Measurements from ENCODE around the gene OPRD1. TPM values are rescaled to one million over a fixed set of nuclear protein-coding genes. Genes with fewer than 3 reads are reported as not detected.

Gene OPRD1
- total and polyA plus RNA-seq, 4 donors = 0.01 TPM; not detected in 3

GRCh38 chr1:28813931-28814465 lies 2.0 kb downstream of the OPRD1 start:
- no peaks in the 10 kb centered on the region for H3K9me3 ChIP-seq (ENCODE audit: control insufficient read depth in 4 of 4, low read length in 3 of 4)
- no peak for DNase-seq (ENCODE audit: low spot score)
- no peak overlapping the region for H3K9ac ChIP-seq (ENCODE audit: low read depth in 1 of 2, low read length in 2 of 2)
- WGBS = 81% methylated on average over 15 of the region's 15 CpGs
- peaks cover 0 to 4% (median 0%) of the 10 kb centered on the region in 4 donors for H3K4me1 ChIP-seq (ENCODE audit: control insufficient read depth in 4 of 4, insufficient read depth in 4 of 4, low read length in 3 of 4)
- no peak overlapping the region for H3K4me3 ChIP-seq (ENCODE audit: low read depth in 1 of 3, low read length in 3 of 3)
- no peaks in the 10 kb centered on the region for H3K36me3 ChIP-seq (ENCODE audit: control insufficient read depth in 4 of 4, insufficient read depth in 3 of 4, low read depth in 1 of 4, low read length in 3 of 4)
- no peak overlapping the region for H3K27ac ChIP-seq (ENCODE audit: low read depth in 1 of 2, low read length in 2 of 2)
- peaks cover 4 to 18% (median 10%) of the 10 kb centered on the region in 4 donors for H3K27me3 ChIP-seq (ENCODE audit: control insufficient read depth in 4 of 4, insufficient read depth in 4 of 4, low read length in 3 of 4)
- no peak for TF ChIP-seq YY1 (IDR thresholded peaks at IDR 0.05)
- TF ChIP-seq ZBTB33 (IDR thresholded peaks at IDR 0.05) = no peak
- no peak for TF ChIP-seq RAD21 (IDR thresholded peaks at IDR 0.05)
- no peak for TF ChIP-seq ATF3 (IDR thresholded peaks at IDR 0.05)
- TF ChIP-seq GABPA (IDR thresholded peaks at IDR 0.05 in 1 of 2, conservative IDR thresholded peaks at IDR 0.05 in 1 of 2) = no peak
- TF ChIP-seq CTCF (IDR thresholded peaks at IDR 0.05; ENCODE audit: low read depth, low read length, missing input control) = no peak
- no peak for TF ChIP-seq SP1 (IDR thresholded peaks at IDR 0.05)
- no peak for TF ChIP-seq FOXA1 (IDR thresholded peaks at IDR 0.05)
- TF ChIP-seq RXRA (IDR thresholded peaks at IDR 0.05) = no peak
- TF ChIP-seq EGR1 (IDR thresholded peaks at IDR 0.05; ENCODE audit: low read depth in 2 of 2) = no peak
- TF ChIP-seq HNF4A (conservative IDR thresholded peaks at IDR 0.05) = no peak
- TF ChIP-seq JUND (IDR thresholded peaks at IDR 0.05) = no peak
- no peak for TF ChIP-seq TAF1 (conservative IDR thresholded peaks at IDR 0.05)

GRCh38 chr1:28815533-28816185 lies 3.7 kb downstream of the OPRD1 start:
- Histone ChIP-seq H3K27ac (ENCODE audit: low read depth in 1 of 2, low read length in 2 of 2) (no peak overlapping the region), H3K4me3 (ENCODE audit: low read depth in 1 of 3, low read length in 3 of 3) (no peak overlapping the region), H3K27me3 (ENCODE audit: control insufficient read depth in 4 of 4, insufficient read depth in 4 of 4, low read length in 3 of 4) (peaks cover 4 to 17% (median 10%) of the 10 kb centered on the region in 4 donors), H3K9me3 (ENCODE audit: control insufficient read depth in 4 of 4, low read length in 3 of 4) (no peaks in the 10 kb centered on the region), H3K36me3 (ENCODE audit: control insufficient read depth in 4 of 4, insufficient read depth in 3 of 4, low read depth in 1 of 4, low read length in 3 of 4) (no peaks in the 10 kb centered on the region), H3K9ac (ENCODE audit: low read depth in 1 of 2, low read length in 2 of 2) (no peak overlapping the region), H3K4me1 (ENCODE audit: control insufficient read depth in 4 of 4, insufficient read depth in 4 of 4, low read length in 3 of 4) (peaks cover 0 to 4% (median 0%) of the 10 kb centered on the region in 4 donors)
- 44% methylated on average over 12 of the region's 12 CpGs for WGBS
- DNase-seq (ENCODE audit: low spot score) = no peak
- TF ChIP-seq TAF1 (conservative IDR thresholded peaks at IDR 0.05) = no peak
- no peak for TF ChIP-seq CTCF (IDR thresholded peaks at IDR 0.05; ENCODE audit: low read depth, low read length, missing input control)
- TF ChIP-seq MAX (IDR thresholded peaks at IDR 0.05) = no peak
- no peak for TF ChIP-seq REST (IDR thresholded peaks at IDR 0.05)
- TF ChIP-seq FOXA2 (IDR thresholded peaks at IDR 0.05) = no peak
- no peak for TF ChIP-seq ZBTB33 (IDR thresholded peaks at IDR 0.05)
- no peak for TF ChIP-seq RXRA (IDR thresholded peaks at IDR 0.05)
- no peak for TF ChIP-seq SP1 (IDR thresholded peaks at IDR 0.05)
- no peak for TF ChIP-seq GABPA (IDR thresholded peaks at IDR 0.05 in 1 of 2, conservative IDR thresholded peaks at IDR 0.05 in 1 of 2)
- no peak for TF ChIP-seq ATF3 (IDR thresholded peaks at IDR 0.05)
- no peak for TF ChIP-seq NR2F2 (IDR thresholded peaks at IDR 0.05)
- no peak for TF ChIP-seq FOXA1 (IDR thresholded peaks at IDR 0.05)
- TF ChIP-seq JUND (IDR thresholded peaks at IDR 0.05) = no peak
- TF ChIP-seq YY1 (IDR thresholded peaks at IDR 0.05) = no peak
- no peak for TF ChIP-seq EGR1 (IDR thresholded peaks at IDR 0.05; ENCODE audit: low read depth in 2 of 2)
